HEK293 (cell line): Measurements from ENCODE around the gene ZNF530.

Source experiments
- CTCF ChIA-PET: fragments of 350-600 bp; formaldehyde crosslinking; extraction: SDS; loops from one replicate; lab custom pipeline; 2021; ENCODE audit warnings: antibody characterized with exemption; lab: Yijun Ruan, JAX
- POLR2A ChIA-PET: fragments of 300-600 bp; formaldehyde crosslinking; extraction: SDS; loops from one replicate; lab custom pipeline; 2020; ENCODE audit warnings: antibody characterized with exemption, inconsistent platforms; lab: Yijun Ruan, JAX
- H3K27ac ChIP-seq: fragments of 200-500 bp; sonication (Bioruptor generic); 2 replicates; pipeline ENCODE4 v1.5.1; 2014; ENCODE audit warnings: low read depth, low read length, control low read depth, inconsistent platforms; ENCODE audit errors: extremely low read depth
- H3K36me3 ChIP-seq, 2 experiments: fragments of 200-500 bp in 1 of 2; sonication (Bioruptor generic) in 1 of 2; 1 replicate in 1 of 2; 2 replicates in 1 of 2; pipeline ENCODE4 v1.5.1; 2014 to 2017; ENCODE audit warnings: inconsistent platforms in 2 of 2, low read length in 2 of 2; ENCODE audit not compliant: control insufficient read depth in 2 of 2, insufficient read depth in 1 of 2
- H3K4me1 ChIP-seq: fragments of 200-500 bp; sonication (Bioruptor generic); 2 replicates; pipeline ENCODE4 v1.5.1; 2014; ENCODE audit warnings: mild to moderate bottlenecking, low read length, inconsistent platforms; ENCODE audit not compliant: control insufficient read depth, insufficient read depth
- H3K4me3 ChIP-seq: 2 replicates; pipeline ENCODE4 v1.5.1; 2011; ENCODE audit warnings: low read depth, mild to moderate bottlenecking, control low read depth, low read length, moderate library complexity
- H3K9me3 ChIP-seq: fragments of 200-500 bp; sonication (Bioruptor generic); 2 replicates; pipeline ENCODE4 v1.5.1; 2014; ENCODE audit warnings: low read depth, low read length, inconsistent platforms; ENCODE audit not compliant: control insufficient read depth, insufficient read depth
- HIC1 ChIP-seq: fragments of 450-650 bp; formaldehyde crosslinking; IDR thresholded peaks from 2 replicates; pipeline ENCODE4 v1.5.1; 2016; ENCODE audit warnings: missing biosample characterization, missing genetic modification characterization
- MYNN ChIP-seq: fragments of 450-650 bp; formaldehyde crosslinking; IDR thresholded peaks from 2 replicates; pipeline ENCODE4 v1.5.1; 2016; ENCODE audit warnings: missing biosample characterization, missing genetic modification characterization, borderline replicate concordance
- SCRT1 ChIP-seq: fragments of 450-650 bp; formaldehyde crosslinking; IDR thresholded peaks from 2 replicates; pipeline ENCODE4 v1.5.1; 2016; ENCODE audit warnings: missing biosample characterization, missing genetic modification characterization, borderline replicate concordance
- SETDB1 ChIP-seq: IDR thresholded peaks from one replicate; pipeline ENCODE4 v1.6.1; 2017; ENCODE audit warnings: mild to moderate bottlenecking, low read length, moderate library complexity, mixed read lengths; ENCODE audit not compliant: insufficient read length
- TRIM28 ChIP-seq: IDR thresholded peaks from 2 replicates; pipeline ENCODE4 v1.6.1; 2011; ENCODE audit warnings: low read length, control low read depth, borderline replicate concordance
- TSHZ1 ChIP-seq: fragments of 450-650 bp; formaldehyde crosslinking; IDR thresholded peaks from 2 replicates; pipeline ENCODE4 v1.5.1; 2016; ENCODE audit warnings: missing biosample characterization, missing genetic modification characterization, borderline replicate concordance
- WT1 ChIP-seq: fragments of 450-650 bp; formaldehyde crosslinking; IDR thresholded peaks from 2 replicates; pipeline ENCODE4 v1.5.1; 2016; ENCODE audit warnings: missing biosample characterization, missing genetic modification characterization
- ZBTB7A ChIP-seq: fragments of 450-650 bp; formaldehyde crosslinking; IDR thresholded peaks from 2 replicates; pipeline ENCODE4 v1.5.1; 2016; ENCODE audit warnings: low read depth, missing biosample characterization, missing genetic modification characterization
- ZBTB8A ChIP-seq: fragments of 450-650 bp; formaldehyde crosslinking; IDR thresholded peaks from 2 replicates; pipeline ENCODE4 v1.5.1; 2016; ENCODE audit warnings: missing biosample characterization, missing genetic modification characterization
- ZFP69B ChIP-seq: fragments of 450-650 bp; formaldehyde crosslinking; IDR thresholded peaks from 2 replicates; pipeline ENCODE4 v1.5.1; 2016; ENCODE audit warnings: missing biosample characterization, missing genetic modification characterization
- ZNF114 ChIP-seq: fragments of 450-650 bp; formaldehyde crosslinking; IDR thresholded peaks from 2 replicates; pipeline ENCODE4 v1.5.0; 2017; ENCODE audit warnings: missing biosample characterization, missing genetic modification characterization
- ZNF174 ChIP-seq: fragments of 450-650 bp; formaldehyde crosslinking; IDR thresholded peaks from 2 replicates; pipeline ENCODE4 v1.5.0; 2017; ENCODE audit warnings: missing biosample characterization, mild to moderate bottlenecking, missing genetic modification characterization
- ZNF18 ChIP-seq: fragments of 450-650 bp; formaldehyde crosslinking; IDR thresholded peaks from 2 replicates; pipeline ENCODE4 v1.5.1; 2016; ENCODE audit warnings: missing biosample characterization, missing genetic modification characterization
- ZNF2 ChIP-seq: fragments of 450-650 bp; formaldehyde crosslinking; IDR thresholded peaks from 2 replicates; pipeline ENCODE4 v1.5.1; 2016; ENCODE audit warnings: missing biosample characterization, missing genetic modification characterization
- ZNF223 ChIP-seq: fragments of 450-650 bp; formaldehyde crosslinking; IDR thresholded peaks from 2 replicates; pipeline ENCODE4 v1.5.1; 2016; ENCODE audit warnings: missing biosample characterization, missing genetic modification characterization
- ZNF23 ChIP-seq: fragments of 450-650 bp; formaldehyde crosslinking; IDR thresholded peaks from 2 replicates; pipeline ENCODE4 v1.5.1; 2016; ENCODE audit warnings: missing biosample characterization, missing genetic modification characterization, borderline replicate concordance
- ZNF274 ChIP-seq, 2 experiments: fragments of 200-500 bp in 1 of 2; fragments of 450-650 bp in 1 of 2; sonication (Bioruptor generic) in 1 of 2; formaldehyde crosslinking in 1 of 2; IDR thresholded peaks; 2 replicates each; pipeline versions ENCODE4 v1.5.1 to v1.6.1; 2014 to 2016; ENCODE audit warnings: borderline replicate concordance in 1 of 2, inconsistent platforms in 1 of 2, low read length in 1 of 2, missing biosample characterization in 1 of 2, missing genetic modification characterization in 1 of 2
- ZNF302 ChIP-seq: fragments of 450-650 bp; formaldehyde crosslinking; IDR thresholded peaks from 2 replicates; pipeline ENCODE4 v1.5.1; 2016; ENCODE audit warnings: missing biosample characterization, missing genetic modification characterization, low read depth
- ZNF354C ChIP-seq: fragments of 450-650 bp; formaldehyde crosslinking; IDR thresholded peaks from 2 replicates; pipeline ENCODE4 v1.5.1; 2016; ENCODE audit warnings: missing biosample characterization, missing genetic modification characterization, low read depth, borderline replicate concordance
- ZNF610 ChIP-seq: fragments of 450-650 bp; formaldehyde crosslinking; IDR thresholded peaks from 2 replicates; pipeline ENCODE4 v1.5.1; 2016; ENCODE audit warnings: missing biosample characterization, missing genetic modification characterization, borderline replicate concordance
- ZNF624 ChIP-seq: fragments of 450-650 bp; formaldehyde crosslinking; IDR thresholded peaks from 2 replicates; pipeline ENCODE4 v1.5.1; 2017; ENCODE audit warnings: missing biosample characterization, missing genetic modification characterization
- ZNF626 ChIP-seq: fragments of 450-650 bp; sonication (Bioruptor Pico); formaldehyde crosslinking; IDR thresholded peaks from 2 replicates; pipeline ENCODE4 v1.5.1; 2018; ENCODE audit warnings: missing biosample characterization, missing genetic modification characterization, inconsistent platforms
- ZNF664 ChIP-seq: fragments of 450-650 bp; formaldehyde crosslinking; IDR thresholded peaks from 2 replicates; pipeline ENCODE4 v1.5.1; 2016; ENCODE audit warnings: missing biosample characterization, missing genetic modification characterization
- ZNF843 ChIP-seq: fragments of 450-650 bp; formaldehyde crosslinking; IDR thresholded peaks from 2 replicates; pipeline ENCODE4 v1.5.1; 2016; ENCODE audit warnings: missing biosample characterization, missing genetic modification characterization
- TF ChIP-seq, protein P1 (sequence below): fragments of 450-650 bp; formaldehyde crosslinking; IDR thresholded peaks from 2 replicates; pipeline ENCODE4 v1.5.0; 2017; ENCODE audit warnings: missing biosample characterization, missing genetic modification characterization, borderline replicate concordance

Gene ZNF530

DNA sequence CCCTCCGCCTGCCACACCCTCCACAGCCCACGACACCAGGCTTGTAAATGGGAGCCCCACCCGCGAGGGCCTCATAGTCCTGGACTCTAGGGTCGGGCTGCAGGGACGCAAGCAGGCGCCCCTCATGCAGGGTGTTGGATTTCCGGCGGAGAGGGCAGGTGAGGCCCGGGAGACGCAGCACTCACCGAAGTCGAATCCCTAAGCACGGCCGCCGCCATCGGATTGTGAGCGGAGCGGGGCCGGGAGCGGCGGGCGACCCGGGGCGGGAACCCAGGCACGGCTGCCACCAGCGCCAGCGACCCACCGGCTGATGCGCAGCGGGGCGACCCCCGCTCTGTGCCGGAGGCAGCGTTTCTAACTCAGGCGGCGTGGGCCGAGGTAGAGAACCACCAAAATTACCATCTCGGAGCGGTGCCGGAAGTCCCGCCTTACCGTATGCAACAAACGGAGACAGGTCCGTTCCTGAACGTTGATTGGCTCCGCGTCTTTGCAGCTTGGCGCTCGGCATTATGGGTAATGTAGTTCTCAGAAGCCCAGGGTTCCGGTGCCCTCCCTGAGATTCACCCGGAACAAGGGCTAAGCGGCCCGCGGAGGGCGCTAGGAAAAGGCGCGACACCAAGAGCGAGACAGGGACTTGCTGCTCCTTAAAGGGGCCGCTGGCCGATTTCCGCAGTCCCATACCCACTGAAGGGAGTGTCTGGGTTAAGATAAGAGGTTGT, 21.0 kb upstream of the ZNF530 start, which contains the start of gene ZNF416 (continued):
- peak; percentile 69; the same call in 1 of the 2 replicates for TF ChIP-seq HIC1
- no peak for TF ChIP-seq TRIM28
- TF ChIP-seq ZNF114 (tag by site-specific recombination): no peak
- no peak for TF ChIP-seq ZNF302 (tag by site-specific recombination)
- no peak for TF ChIP-seq WT1
- no peak for TF ChIP-seq ZNF18 (tag by site-specific recombination)
- TF ChIP-seq ZNF23 (tag by site-specific recombination): no peak
- TF ChIP-seq, protein P1, sequence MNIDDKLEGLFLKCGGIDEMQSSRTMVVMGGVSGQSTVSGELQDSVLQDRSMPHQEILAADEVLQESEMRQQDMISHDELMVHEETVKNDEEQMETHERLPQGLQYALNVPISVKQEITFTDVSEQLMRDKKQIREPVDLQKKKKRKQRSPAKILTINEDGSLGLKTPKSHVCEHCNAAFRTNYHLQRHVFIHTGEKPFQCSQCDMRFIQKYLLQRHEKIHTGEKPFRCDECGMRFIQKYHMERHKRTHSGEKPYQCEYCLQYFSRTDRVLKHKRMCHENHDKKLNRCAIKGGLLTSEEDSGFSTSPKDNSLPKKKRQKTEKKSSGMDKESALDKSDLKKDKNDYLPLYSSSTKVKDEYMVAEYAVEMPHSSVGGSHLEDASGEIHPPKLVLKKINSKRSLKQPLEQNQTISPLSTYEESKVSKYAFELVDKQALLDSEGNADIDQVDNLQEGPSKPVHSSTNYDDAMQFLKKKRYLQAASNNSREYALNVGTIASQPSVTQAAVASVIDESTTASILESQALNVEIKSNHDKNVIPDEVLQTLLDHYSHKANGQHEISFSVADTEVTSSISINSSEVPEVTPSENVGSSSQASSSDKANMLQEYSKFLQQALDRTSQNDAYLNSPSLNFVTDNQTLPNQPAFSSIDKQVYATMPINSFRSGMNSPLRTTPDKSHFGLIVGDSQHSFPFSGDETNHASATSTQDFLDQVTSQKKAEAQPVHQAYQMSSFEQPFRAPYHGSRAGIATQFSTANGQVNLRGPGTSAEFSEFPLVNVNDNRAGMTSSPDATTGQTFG (tag by site-specific recombination): no peak
- TF ChIP-seq ZBTB7A (tag by site-specific recombination): no peak
- peak; percentile 40 for TF ChIP-seq ZNF610 (tag by site-specific recombination)
- TF ChIP-seq ZNF174: no peak
- TF ChIP-seq SCRT1: no peak
- no peak for TF ChIP-seq ZNF2
- no peak for TF ChIP-seq MYNN

- ChIA-PET CTCF (no interaction called here), POLR2A (interaction anchor here (0.6 kb wide), 1 partner anchor 125 kb away, joined by 3 read pairs; no protein-coding TSS in a partner anchor)
- Histone ChIP-seq H3K36me3 (peaks cover 0 to 8% of the 10 kb centered on the region in 2 experiments; a peak in 1 of 3 replicates), H3K4me3 (no peak overlapping the region), H3K27ac (no peak overlapping the region), H3K9me3 (peaks cover 12% of the 10 kb centered on the region), H3K4me1 (0 out of 2 replicates have a peak, but pooled peaks cover 2% of the 10 kb centered on the region)
- no peak for TF ChIP-seq ZNF274 (IDR thresholded peaks at IDR 0.05; ENCODE audit: low read length)
- no peak for TF ChIP-seq ZNF274 (tag by site-specific recombination; IDR thresholded peaks at IDR 0.05; ENCODE audit: borderline replicate concordance)
- TF ChIP-seq ZNF223 (tag by site-specific recombination): no peak
- no peak for TF ChIP-seq ZBTB8A (tag by site-specific recombination)
- TF ChIP-seq ZNF843 (tag by site-specific recombination): no peak
- TF ChIP-seq ZNF354C (tag by site-specific recombination): no peak
- no peak for TF ChIP-seq ZNF664 (tag by site-specific recombination)
- no peak for TF ChIP-seq ZNF624 (tag by site-specific recombination)
- TF ChIP-seq ZFP69B (tag by site-specific recombination): no peak
- TF ChIP-seq TSHZ1 (tag by site-specific recombination): no peak
- TF ChIP-seq ZNF626 (tag by site-specific recombination): no peak
- no peak for TF ChIP-seq SETDB1
- no peak for TF ChIP-seq HIC1
Measured at GRCh38 chr19:57583104-57583520, 16.6 kb upstream of the ZNF530 start.
